Body of pancreas (tissue), 4 donors: Measurements from ENCODE around the gene AKAP12. TPM values are rescaled to one million over a fixed set of nuclear protein-coding genes. Genes with fewer than 3 reads are reported as not detected.
"Not testable (repeated sequence)": the region's sequence is repeated elsewhere in the genome, so short reads cannot be mapped to it uniquely, and the experiment has no call there.

Source experiments
- ATAC-seq: fragments of 150-250 bp; one replicate; pipeline ENCODE4 v1.9.1; 2016
- DNase-seq, 4 donors: peaks; one replicate each; pipeline ENCODE4 v3.0.0-alpha.2; 2019
- H3K27ac ChIP-seq, 4 donors: fragments of 200-600 bp; sonication (generic); 1 replicate in 3 of 4; 2 replicates in 1 of 4; pipeline versions ENCODE4 v1.5.1 to v1.6.1; 2016 to 2019; ENCODE audit warnings: mild to moderate bottlenecking in 1 of 4, mixed read lengths in 1 of 4, moderate library complexity in 1 of 4
- H3K27me3 ChIP-seq, 2 donors: fragments of 200-600 bp; sonication (generic); one replicate each; pipeline ENCODE4 v1.6.0; 2016; ENCODE audit warnings: mild to moderate bottlenecking in 1 of 2
- H3K36me3 ChIP-seq, 2 donors: fragments of 200-600 bp; sonication (generic); replicated peaks in 1 of 2; 2 replicates each; pipeline ENCODE4 v1.5.1; 2016; ENCODE audit warnings: low read depth in 2 of 2; ENCODE audit not compliant: insufficient read depth in 1 of 2
- H3K4me1 ChIP-seq: fragments of 200-600 bp; sonication (generic); one replicate; pipeline ENCODE4 v1.6.0; 2016
- H3K4me3 ChIP-seq, 2 donors: fragments of 200-600 bp; sonication (generic); 1 replicate in 1 of 2; 2 replicates in 1 of 2; pipeline ENCODE4 v1.5.1; 2016 to 2019
- H3K9me3 ChIP-seq, 3 donors: fragments of 200-600 bp; sonication (generic); 1 replicate in 2 of 3; 2 replicates in 1 of 3; pipeline ENCODE4 v1.5.1; 2016
- POLR2A ChIP-seq, 3 donors: fragments of 450-650 bp; IDR thresholded peaks; one replicate each; pipeline ENCODE4 v1.6.1; 2016; ENCODE audit warnings: antibody characterized with exemption in 3 of 3, mild to moderate bottlenecking in 2 of 3
- WGBS, 2 donors: methylation state at CpG; one replicate each; pipeline ENCODE4 v1.1.5; 2017; 5-methylcytosine and 5-hydroxymethylcytosine counted together
- intact Hi-C: fragments of 100-400 bp; cut with DNase I; formaldehyde crosslinking; loops from one replicate; pipeline ENCODE4 v1.15.1; 2023
- total RNA-seq, 2 donors: library from RNA; depleted of rRNA; stranded (reverse); fragments of >200 nt; gene quantifications; one replicate each; pipeline ENCODE4 v1.1.0, GENCODE V29; 2016
- TF ChIP-seq, protein P1 (sequence below), 7 experiments: fragments of 450-650 bp in 4 of 7; fragments of 200-600 bp in 3 of 7; sonication (generic) in 3 of 7; IDR thresholded peaks; one replicate each; pipeline ENCODE4 v1.5.1; 2016 to 2019; ENCODE audit warnings: antibody characterized with exemption in 7 of 7

Gene AKAP12
- total RNA-seq, 2 donors from 2014 or later = 25.2 to 49.1 TPM

DNA sequence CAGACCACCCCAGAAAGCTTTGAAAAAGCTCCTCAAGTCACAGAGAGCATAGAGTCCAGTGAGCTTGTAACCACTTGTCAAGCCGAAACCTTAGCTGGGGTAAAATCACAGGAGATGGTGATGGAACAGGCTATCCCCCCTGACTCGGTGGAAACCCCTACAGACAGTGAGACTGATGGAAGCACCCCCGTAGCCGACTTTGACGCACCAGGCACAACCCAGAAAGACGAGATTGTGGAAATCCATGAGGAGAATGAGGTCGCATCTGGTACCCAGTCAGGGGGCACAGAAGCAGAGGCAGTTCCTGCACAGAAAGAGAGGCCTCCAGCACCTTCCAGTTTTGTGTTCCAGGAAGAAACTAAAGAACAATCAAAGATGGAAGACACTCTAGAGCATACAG is 112.0 kb downstream of the AKAP12 start:
- DNase-seq (no peak), ATAC-seq (no peak)
- intact Hi-C loops = no loop called here
- no peaks in the 10 kb centered on the region for H3K4me1 ChIP-seq
- H3K27ac ChIP-seq = no peak overlapping the region
- H3K9me3 ChIP-seq = no peaks in the 10 kb centered on the region
- no peaks in the 10 kb centered on the region for H3K27me3 ChIP-seq
- WGBS, 2 donors = 77 to 82% methylated on average over 7 of the region's 7 CpGs
- no peaks in the 10 kb centered on the region for H3K36me3 ChIP-seq
- TF ChIP-seq POLR2A (IDR thresholded peaks at IDR 0.05) = no peak
- TF ChIP-seq, protein P1, sequence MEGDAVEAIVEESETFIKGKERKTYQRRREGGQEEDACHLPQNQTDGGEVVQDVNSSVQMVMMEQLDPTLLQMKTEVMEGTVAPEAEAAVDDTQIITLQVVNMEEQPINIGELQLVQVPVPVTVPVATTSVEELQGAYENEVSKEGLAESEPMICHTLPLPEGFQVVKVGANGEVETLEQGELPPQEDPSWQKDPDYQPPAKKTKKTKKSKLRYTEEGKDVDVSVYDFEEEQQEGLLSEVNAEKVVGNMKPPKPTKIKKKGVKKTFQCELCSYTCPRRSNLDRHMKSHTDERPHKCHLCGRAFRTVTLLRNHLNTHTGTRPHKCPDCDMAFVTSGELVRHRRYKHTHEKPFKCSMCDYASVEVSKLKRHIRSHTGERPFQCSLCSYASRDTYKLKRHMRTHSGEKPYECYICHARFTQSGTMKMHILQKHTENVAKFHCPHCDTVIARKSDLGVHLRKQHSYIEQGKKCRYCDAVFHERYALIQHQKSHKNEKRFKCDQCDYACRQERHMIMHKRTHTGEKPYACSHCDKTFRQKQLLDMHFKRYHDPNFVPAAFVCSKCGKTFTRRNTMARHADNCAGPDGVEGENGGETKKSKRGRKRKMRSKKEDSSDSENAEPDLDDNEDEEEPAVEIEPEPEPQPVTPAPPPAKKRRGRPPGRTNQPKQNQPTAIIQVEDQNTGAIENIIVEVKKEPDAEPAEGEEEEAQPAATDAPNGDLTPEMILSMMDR (IDR thresholded peaks at IDR 0.05) = no peak
- no peak overlapping the region for H3K4me3 ChIP-seq

DNA sequence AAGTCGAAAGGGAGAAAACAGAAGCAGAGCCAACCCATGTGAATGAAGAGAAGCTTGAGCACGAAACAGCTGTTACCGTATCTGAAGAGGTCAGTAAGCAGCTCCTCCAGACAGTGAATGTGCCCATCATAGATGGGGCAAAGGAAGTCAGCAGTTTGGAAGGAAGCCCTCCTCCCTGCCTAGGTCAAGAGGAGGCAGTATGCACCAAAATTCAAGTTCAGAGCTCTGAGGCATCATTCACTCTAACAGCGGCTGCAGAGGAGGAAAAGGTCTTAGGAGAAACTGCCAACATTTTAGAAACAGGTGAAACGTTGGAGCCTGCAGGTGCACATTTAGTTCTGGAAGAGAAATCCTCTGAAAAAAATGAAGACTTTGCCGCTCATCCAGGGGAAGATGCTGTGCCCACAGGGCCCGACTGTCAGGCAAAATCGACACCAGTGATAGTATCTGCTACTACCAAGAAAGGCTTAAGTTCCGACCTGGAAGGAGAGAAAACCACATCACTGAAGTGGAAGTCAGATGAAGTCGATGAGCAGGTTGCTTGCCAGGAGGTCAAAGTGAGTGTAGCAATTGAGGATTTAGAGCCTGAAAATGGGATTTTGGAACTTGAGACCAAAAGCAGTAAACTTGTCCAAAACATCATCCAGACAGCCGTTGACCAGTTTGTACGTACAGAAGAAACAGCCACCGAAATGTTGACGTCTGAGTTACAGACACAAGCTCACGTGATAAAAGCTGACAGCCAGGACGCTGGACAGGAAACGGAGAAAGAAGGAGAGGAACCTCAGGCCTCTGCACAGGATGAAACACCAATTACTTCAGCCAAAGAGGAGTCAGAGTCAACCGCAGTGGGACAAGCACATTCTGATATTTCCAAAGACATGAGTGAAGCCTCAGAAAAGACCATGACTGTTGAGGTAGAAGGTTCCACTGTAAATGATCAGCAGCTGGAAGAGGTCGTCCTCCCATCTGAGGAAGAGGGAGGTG is 112.9 kb downstream of the AKAP12 start:
- 73 to 76% methylated on average over 19 of the region's 19 CpGs for WGBS, 2 donors
- TF ChIP-seq, protein P1 (IDR thresholded peaks at IDR 0.05) = no peak
- TF ChIP-seq POLR2A (IDR thresholded peaks at IDR 0.05) = no peak
- no peaks in the 10 kb centered on the region for H3K36me3 ChIP-seq
- no peak for DNase-seq
- no peak overlapping the region for H3K27ac ChIP-seq
- no peaks in the 10 kb centered on the region for H3K27me3 ChIP-seq
- no peaks in the 10 kb centered on the region for H3K9me3 ChIP-seq
- H3K4me3 ChIP-seq = no peak overlapping the region
- ATAC-seq = no peak
- intact Hi-C loops = no loop called here
- no peaks in the 10 kb centered on the region for H3K4me1 ChIP-seq

DNA sequence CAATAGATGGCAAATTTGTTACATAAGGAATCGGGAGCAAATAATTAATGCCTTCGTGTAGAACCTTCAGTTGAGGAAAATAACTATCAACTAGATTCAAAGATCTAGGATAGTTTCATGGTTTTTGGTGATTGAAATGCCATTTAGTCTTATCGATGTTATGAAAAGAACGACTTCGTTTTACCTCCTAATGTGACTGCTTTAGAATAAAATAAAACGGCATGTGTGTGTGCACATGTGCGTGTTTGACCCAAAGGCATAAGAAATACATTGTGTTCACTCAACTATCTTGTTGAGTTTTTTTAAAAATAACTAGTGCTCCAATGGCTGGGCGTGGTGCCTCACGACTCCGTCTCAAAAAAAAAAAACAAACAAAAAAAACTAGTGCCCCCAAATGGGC is 114.0 kb downstream of the AKAP12 start:
- TF ChIP-seq POLR2A (IDR thresholded peaks at IDR 0.05) = no peak
- TF ChIP-seq, protein P1 (IDR thresholded peaks at IDR 0.05) = no peak
- intact Hi-C loops = no loop called here
- 86 to 87% methylated on average over 10 of the region's 10 CpGs for WGBS, 2 donors

DNA sequence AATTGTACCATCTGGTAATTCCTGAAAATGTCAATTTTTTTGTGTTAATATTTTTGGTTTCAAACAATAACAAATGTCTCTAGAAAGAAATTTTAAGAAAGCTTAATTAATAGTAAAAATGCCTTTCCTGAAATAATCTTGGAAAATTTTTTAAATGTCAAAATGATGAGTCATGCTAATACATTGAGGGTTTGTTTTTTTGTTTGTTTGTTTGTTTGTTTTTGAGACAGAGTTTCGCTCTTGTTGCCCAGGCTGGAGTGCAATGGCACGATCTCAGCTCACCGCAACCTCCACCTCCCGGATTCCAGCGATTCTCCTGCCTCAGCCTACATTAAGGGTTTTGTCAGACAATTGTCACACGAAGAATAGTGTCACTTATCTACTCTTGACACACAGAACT is 117.2 kb downstream of the AKAP12 start:
- H3K9me3 ChIP-seq, ATAC-seq, H3K27me3 ChIP-seq, intact Hi-C loops, H3K4me3 ChIP-seq, H3K27ac ChIP-seq, H3K36me3 ChIP-seq, H3K4me1 ChIP-seq, DNase-seq: not testable (repeated sequence)
- WGBS, 2 donors = 89 to 90% methylated on average over 6 of the region's 6 CpGs

More for the DNA sequence above, 114.0 kb downstream of the AKAP12 start:
- H3K36me3 ChIP-seq = no peaks in the 10 kb centered on the region
- H3K9me3 ChIP-seq = no peaks in the 10 kb centered on the region
- ATAC-seq (no peak), DNase-seq (no peak)
- no peaks in the 10 kb centered on the region for H3K27me3 ChIP-seq
- no peak overlapping the region for H3K4me3 ChIP-seq
- no peak overlapping the region for H3K27ac ChIP-seq
- H3K4me1 ChIP-seq = no peaks in the 10 kb centered on the region

DNA sequence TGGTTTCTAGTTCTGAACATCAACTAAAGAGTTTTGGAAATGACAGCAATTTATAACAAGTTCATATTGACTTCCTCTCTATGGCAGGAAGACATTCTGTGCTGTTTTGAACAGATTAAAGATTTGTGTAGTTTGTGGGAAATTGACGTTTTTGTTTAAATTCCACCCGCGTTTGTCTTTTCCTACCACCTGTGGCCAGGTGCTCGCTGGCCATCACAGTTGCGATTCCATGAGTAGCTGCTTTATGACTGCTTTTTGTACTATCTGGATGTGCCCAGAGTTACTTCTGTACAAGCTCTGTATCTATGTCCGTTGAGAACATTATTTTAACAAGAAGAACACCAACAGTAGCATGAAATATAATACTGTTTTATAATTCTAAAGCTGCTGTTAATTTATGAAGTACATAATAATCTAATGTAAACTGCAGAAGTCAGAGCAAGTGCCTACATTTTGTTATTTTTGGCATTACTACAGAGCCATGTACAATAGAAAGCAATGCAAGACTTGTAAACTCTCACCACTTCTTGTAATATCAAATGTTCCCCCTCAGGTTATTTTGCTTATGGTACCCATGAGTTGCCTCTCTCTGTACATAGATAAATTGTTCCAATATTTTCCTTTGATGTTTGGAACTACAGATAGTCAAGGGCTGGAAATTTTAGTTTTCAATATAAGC is 118.1 kb downstream of the AKAP12 start:
- Histone ChIP-seq H3K9me3 (no peaks in the 10 kb centered on the region), H3K4me1 (no peaks in the 10 kb centered on the region), H3K4me3 (no peak overlapping the region), H3K27ac (no peak overlapping the region), H3K36me3 (peaks cover 0 to 1% of the 10 kb centered on the region in 2 donors), H3K27me3 (no peaks in the 10 kb centered on the region)
- ATAC-seq (no peak), DNase-seq (no peak)
- no peak for TF ChIP-seq POLR2A (IDR thresholded peaks at IDR 0.05)
- TF ChIP-seq, protein P1 (IDR thresholded peaks at IDR 0.05) = no peak
- intact Hi-C loops = no loop called here
- 47 to 73% methylated on average over 6 of the region's 6 CpGs for whole genome bisulfite sequencing, 2 donors
